ENCODE data around the gene ABHD1. TPM values are rescaled to one million over a fixed set of nuclear protein-coding genes. Genes with fewer than 3 reads are reported as not detected.
"Not testable (repeated sequence)": the region's sequence is repeated elsewhere in the genome, so short reads cannot be mapped to it uniquely, and the experiment has no call there.

The ABHD1 gene
- polyA plus RNA-seq (2013, experiment 1 of 2; ENCODE audit: insufficient read length): 0.62 TPM
- polyA plus RNA-seq (2013, experiment 2 of 2; ENCODE audit: insufficient read length): 0.20 TPM

GRCh38 chr2:27123302-27124150 lies at the start of gene ABHD1:
Gene ABHD1, plus strand, starts transcription at chr2:27123815. Its CDS starts 134 bp downstream, at chr2:27123949.
- DNase-seq: peak; percentile 19

DNA sequence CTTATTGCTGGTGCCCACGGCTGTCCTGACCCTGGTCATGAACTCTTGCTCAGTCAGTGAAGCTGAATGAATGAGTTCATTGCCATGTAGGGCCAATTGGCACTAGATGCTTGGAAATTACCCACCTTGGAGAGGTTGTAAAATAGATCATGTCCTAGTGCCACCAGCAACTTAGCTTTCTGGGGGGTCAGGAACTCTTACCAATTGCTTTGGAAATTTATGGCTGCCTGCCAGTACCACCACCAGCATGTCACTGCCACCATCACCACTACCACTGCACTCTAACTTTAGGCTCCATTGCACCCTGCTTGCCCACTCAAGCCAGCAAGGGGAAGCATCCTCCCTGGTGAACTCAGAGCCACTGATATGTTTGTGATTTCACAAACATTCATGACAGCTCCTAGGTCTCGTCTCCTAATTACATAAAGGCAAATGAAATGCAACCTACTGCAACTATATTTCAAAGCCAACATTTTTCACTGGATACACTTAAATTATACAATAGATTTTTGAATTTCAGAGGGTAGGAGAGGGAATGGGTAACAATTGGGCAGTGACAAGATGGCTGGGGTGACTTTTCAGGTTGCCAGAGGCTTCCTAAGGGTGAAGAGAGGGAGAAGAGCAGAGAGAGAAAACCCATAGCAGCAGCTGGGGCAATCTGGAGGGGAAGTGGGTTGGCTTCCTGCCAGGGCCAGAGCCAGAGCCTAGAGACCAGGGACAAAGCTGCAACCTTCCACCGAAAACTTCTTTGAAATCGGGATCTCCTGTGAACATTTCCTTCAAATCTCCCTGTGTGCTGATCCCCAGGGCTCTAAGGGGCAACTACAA lies 48.7 kb upstream of the ABHD1 start:
- DNase-seq: no peak

GRCh38 chr2:27075566-27075871 lies 48.1 kb upstream of the ABHD1 start:
- DNase-seq: not testable (repeated sequence)

DNA sequence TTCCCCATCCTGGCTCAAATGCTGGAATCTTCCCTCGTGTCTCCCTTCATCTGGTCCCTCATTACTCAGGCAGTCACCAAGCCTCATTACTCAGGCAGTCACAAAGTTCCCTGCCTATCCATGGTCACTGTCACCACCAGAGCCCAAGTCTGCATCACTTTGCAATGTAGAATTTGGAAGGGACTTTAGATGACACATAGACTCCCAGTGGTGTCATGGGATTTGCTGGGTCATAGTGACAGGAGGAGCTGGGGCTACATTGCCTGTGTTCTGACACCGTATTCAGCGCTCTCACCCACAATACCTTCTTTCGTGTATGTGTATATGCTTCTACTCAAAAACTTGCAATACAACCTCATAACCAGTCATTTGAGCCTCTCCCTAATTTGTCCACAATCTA lies 47.3 kb upstream of the ABHD1 start:
- peak; percentile 63 for DNase-seq

- DNase-seq: no peak
These were observed 46.4 kb upstream of the ABHD1 start for GRCh38 chr2:27077231-27077630.

DNA sequence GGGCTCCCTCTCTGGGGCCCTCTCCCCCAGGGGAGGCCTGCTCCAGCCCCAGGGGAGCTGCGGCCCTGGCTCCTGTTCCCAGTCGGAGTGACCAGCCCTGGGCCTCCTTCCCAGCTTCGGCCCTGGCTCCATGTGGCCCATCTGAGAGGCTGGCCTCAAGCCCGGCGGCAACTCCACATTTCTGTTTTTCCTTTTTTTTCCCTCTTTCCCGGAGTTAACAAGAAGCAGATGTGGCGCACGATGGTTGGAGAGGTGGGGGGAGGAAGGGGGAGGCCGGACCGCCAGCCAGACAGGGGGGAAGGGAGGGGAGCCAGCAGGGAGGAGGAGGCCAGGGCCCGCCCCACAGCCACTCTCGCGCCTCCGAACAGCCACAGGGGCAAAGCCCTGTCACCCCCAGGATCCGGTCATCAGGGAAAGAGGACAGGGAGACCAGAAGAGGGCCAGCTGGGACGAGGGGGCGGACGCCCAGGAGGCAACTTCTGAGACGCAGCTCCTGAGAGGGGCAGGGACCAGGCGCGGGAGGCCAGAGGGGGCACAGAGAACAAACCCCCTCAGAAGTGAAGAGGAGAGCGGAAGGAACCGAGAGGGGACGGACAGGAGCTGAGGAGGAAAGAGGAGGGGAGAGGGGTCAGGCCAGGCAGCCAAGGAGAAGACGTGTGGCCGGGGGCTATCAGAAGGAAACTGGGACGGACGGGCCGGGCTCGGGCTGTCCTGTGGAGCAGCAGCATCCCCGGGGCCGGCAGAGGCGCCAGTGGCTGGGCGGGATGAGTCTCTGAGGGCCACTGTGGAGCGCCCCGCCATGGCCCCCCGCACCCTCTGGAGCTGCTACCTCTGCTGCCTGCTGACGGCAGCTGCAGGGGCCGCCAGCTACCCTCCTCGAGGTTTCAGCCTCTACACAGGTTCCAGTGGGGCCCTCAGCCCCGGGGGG lies 45.1 kb upstream of the ABHD1 start, which contains the start of gene EMILIN1:
TSS of gene EMILIN1 (plus strand) at position 349 of the 928 bp plus-strand sequence. CDS start at position 800, 451 bp downstream.
- peak; percentile 97 for DNase-seq

- no peak for DNase-seq
These were observed 44.1 kb upstream of the ABHD1 start for GRCh38 chr2:27079233-27080139.

- no peak for DNase-seq
These were observed 43.5 kb upstream of the ABHD1 start for GRCh38 chr2:27080140-27080469.

DNA sequence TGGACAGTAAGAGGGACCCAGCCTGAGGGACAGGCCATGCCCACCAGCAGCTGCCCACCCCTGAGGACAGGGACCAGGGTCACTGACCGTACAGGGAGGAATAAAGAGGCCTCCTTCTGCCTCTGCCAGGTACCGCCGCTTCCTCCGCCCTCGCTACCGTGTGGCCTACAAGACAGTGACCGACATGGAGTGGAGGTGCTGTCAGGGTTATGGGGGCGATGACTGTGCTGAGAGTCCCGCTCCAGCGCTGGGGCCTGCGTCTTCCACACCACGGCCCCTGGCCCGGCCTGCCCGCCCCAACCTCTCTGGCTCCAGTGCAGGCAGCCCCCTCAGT lies 43.0 kb upstream of the ABHD1 start:
- DNase-seq: no peak

DNA sequence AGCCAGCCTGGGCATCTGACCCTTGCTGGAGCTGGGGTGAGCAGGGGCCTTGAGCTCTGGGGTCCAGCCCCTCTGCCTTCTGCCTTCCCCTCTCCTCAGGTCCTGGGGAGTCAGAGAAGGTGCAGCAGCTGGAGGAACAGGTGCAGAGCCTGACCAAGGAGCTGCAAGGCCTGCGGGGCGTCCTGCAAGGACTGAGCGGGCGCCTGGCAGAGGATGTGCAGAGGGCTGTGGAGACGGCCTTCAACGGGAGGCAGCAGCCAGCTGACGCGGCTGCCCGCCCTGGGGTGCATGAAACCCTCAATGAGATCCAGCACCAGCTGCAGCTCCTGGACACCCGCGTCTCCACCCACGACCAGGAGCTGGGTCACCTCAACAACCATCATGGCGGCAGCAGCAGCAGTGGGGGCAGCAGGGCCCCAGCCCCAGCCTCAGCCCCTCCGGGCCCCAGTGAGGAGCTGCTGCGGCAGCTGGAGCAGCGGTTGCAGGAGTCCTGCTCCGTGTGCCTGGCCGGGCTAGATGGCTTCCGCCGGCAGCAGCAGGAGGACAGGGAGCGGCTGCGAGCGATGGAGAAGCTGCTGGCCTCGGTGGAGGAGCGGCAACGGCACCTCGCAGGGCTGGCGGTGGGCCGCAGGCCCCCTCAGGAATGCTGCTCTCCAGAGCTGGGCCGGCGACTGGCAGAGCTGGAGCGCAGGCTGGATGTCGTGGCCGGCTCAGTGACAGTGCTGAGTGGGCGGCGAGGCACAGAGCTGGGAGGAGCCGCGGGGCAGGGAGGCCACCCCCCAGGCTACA lies 41.4 kb upstream of the ABHD1 start:
- no peak for DNase-seq

DNA sequence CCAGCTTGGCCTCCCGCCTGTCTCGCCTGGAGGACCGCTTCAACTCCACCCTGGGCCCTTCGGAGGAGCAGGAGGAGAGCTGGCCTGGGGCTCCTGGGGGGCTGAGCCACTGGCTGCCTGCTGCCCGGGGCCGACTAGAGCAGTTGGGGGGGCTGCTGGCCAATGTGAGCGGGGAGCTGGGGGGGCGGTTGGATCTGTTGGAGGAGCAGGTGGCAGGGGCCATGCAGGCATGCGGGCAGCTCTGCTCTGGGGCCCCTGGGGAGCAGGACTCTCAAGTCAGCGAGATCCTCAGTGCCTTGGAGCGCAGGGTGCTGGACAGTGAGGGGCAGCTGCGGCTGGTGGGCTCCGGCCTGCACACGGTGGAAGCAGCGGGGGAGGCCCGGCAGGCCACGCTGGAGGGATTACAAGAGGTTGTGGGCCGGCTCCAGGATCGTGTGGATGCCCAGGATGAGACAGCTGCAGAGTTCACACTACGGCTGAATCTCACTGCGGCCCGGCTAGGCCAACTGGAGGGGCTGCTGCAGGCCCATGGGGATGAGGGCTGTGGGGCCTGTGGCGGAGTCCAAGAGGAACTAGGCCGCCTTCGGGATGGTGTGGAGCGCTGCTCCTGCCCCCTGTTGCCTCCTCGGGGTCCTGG lies 40.7 kb upstream of the ABHD1 start:
- no peak for DNase-seq

DNA sequence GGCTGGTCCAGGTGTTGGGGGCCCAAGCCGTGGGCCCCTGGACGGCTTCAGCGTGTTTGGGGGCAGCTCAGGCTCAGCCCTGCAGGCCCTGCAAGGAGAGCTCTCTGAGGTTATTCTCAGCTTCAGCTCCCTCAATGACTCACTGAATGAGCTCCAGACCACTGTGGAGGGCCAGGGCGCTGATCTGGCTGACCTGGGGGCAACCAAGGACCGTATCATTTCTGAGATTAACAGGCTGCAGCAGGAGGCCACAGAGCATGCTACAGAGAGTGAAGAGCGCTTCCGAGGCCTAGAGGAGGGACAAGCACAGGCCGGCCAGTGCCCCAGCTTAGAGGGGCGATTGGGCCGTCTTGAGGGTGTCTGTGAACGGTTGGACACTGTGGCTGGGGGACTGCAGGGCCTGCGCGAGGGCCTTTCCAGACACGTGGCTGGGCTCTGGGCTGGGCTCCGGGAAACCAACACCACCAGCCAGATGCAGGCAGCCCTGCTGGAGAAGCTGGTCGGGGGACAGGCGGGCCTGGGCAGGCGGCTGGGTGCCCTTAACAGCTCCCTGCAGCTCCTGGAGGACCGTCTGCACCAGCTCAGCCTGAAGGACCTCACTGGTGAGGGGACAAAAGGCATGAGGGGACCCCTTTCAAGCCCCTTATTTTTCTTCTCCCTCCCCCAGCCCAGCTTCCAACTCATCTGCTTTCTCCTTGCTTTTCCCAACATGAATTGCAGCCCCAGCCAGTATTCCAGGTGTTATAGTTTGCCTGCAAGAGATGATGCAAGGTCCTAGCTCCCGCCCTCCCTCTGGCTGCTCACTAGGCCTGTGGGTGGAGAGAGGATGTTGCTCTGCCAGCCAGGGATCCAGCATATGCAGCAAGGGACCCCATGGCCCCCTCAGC lies 40.0 kb upstream of the ABHD1 start:
- no peak for DNase-seq

GRCh38 chr2:27084297-27085061 lies 39.1 kb upstream of the ABHD1 start:
- DNase-seq: no peak

- no peak for DNase-seq
These were observed 38.4 kb upstream of the ABHD1 start for GRCh38 chr2:27085062-27085672.

DNA sequence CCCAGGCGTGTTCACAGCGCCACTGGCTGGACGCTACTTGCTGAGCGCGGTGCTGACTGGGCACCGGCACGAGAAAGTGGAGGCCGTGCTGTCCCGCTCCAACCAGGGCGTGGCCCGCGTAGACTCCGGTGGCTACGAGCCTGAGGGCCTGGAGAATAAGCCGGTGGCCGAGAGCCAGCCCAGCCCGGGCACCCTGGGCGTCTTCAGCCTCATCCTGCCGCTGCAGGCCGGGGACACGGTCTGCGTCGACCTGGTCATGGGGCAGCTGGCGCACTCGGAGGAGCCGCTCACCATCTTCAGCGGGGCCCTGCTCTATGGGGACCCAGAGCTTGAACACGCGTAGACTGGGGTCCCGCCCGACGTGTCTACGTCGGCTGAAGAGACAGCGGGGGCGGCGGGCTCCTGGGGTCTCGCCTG lies 37.9 kb upstream of the ABHD1 start:
- DNase-seq: peak; percentile 69

GRCh38 chr2:27086090-27086723 lies 37.4 kb upstream of the ABHD1 start:
- DNase-seq: peak; percentile 89

Measured in fibroblast of skin of back (primary cell).